Activated naive CD4-positive, alpha-beta T cell treated with anti-CD3 and anti-CD28 coated beads, Interleukin-2, amount 50 U/mL, for 16 hours (primary cell): Measurements from ENCODE around the gene PEAR1.
"Not testable (repeated sequence)": the region's sequence is repeated elsewhere in the genome, so short reads cannot be mapped to it uniquely, and the experiment has no call there.

ENCODE experiments used
- DNase-seq: peaks from one replicate; pipeline ENCODE4 v3.0.0-alpha.2; 2020

PEAR1 gene

DNA sequence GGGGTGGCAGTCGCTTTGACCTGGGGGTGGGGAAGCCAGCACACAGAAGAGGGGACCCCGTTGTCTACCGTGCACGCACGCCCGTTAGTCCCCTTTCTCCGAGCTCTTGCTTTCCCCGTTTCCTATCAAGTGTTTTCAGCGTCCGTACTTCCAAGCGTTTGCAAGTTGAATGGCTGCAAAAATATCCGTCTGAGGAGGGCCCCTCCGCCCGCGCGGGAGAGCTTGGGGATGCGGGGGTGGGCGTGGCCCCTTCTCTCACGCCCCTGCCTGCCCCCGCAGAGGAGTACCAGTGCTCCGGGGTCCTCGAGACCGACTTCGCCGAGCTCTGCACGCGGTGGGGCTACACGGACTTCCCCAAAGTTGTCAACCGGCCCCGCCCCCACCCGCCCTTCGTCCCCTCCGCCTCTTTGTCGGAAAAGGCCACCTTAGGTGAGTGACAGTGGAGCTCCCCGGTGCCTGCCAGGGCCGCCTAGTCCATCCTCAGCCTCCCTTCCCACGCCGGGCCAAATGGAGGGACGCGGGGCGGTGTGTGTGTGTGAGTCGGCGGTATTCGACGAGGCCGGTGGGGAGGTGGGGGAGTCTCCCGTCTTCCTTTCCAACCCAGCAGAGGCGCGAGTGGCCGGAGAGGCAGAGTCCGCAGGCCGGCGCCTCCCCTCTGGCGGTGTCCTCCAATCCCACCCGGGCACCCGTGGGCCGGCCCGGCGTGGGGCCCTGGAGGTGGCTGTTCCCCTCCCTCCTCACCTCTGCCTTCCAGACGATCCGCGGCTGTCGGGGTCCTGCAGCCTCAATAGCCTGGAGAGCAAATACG is 30.4 kb downstream of the PEAR1 start:
- no peak for DNase-seq

DNA sequence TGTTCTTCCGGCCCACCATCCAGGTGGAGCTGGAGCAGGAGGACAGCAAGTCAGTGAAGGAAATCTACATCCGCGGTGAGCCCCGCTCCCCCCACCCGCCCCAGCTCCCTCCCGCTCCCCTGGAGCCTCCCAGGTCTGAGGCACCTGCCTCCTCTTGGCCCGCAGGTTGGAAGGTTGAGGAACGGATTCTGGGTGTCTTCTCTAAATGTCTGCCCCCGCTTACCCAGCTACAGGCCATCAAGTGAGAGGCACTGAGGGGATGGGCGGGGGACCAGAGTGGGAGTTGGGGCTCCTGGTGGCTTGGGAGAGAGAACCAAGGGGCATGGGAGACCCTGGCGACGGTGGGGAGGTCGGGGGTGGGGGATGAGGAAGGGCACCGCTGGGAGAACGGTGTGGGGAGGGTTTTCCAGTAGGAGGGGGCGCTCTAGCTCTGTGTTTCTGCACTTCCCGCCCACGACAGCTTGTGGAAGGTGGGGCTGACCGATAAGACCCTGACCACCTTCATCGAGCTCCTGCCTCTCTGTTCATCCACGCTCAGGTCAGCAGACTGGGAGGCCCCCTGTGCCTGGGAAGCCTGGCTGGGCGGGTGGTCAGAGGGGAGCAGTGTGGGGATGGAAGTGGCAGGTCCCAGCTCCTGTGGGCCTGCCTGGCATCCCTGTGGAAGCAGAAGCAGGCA is 31.1 kb downstream of the PEAR1 start:
- no peak for DNase-seq

- DNase-seq: no peak
Measured at GRCh38 chr1:156925154-156926010, 31.9 kb downstream of the PEAR1 start.

GRCh38 chr1:156926175-156926574 is 32.7 kb downstream of the PEAR1 start:
- DNase-seq: no peak

DNA sequence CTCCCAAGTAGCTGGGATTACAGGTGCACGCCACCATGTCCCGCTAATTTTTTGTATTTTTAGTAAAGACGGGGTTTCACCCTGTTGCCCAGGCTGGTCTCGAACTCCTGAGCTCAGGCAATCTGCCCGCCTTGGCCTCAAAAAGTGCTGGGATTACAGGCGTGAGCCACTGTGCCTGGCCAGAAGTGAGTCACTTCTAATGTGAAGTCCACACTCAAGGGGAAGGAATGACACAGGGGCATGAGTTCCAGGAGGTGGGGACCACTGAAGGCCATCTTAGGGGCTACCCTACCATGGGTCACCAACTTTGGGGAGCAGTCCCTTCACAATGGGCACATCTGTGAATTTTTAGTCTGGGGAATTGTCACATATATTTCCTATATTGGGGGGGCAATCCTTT is 33.2 kb downstream of the PEAR1 start:
- DNase-seq: not testable (repeated sequence)

- peak; percentile 71 for DNase-seq
Measured at GRCh38 chr1:156927215-156928042, 33.9 kb downstream of the PEAR1 start.

DNA sequence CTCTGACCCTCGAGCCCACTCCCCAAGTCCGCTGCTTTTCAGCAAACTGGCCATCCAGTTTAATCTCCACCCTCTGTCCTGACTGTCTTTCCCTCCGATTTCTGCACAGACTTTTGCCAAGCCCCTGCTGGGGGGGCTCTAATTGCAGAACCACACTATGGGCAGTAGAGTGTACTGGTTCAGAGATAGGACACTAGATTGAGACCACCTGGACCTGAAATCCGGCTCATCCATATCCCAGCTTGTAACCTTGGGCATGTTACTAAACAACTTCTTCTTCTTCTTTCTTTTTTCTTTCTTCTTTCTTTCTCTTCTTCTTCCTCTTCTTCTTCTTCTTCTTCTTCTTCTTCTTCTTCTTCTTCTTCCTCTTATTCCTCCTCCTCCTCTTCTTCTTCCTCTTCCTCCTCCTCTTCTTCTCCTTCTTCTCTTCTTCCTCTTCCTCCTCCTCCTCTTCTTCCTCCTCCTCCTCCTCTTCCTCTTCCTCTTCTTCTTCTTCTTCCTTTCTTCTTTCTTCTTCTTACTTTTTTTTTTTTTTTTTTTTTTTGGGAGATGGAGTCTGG is 34.6 kb downstream of the PEAR1 start:
- DNase-seq: no peak

- DNase-seq: no peak
Measured at GRCh38 chr1:156929596-156930238, 36.2 kb downstream of the PEAR1 start.

DNA sequence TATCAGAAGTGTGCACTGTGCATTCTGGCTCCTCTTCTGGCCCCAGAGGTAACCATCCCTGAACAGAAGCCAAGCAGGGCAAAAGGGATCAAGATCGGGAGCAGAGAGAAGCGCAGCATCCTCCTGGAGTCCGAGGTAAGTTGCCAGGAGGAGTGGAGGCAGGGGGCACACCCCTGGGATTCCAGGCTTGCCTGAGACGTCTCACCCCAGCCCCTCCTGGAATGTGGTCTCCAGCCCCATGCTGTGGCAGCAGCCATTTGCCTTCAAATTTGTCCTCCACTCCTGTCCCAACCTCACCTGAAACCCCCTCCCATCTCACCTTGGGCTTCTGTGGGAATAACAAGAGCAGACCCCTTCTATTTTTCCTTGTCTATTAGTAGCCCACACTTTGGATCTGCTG is 37.0 kb downstream of the PEAR1 start:
- no peak for DNase-seq

- no peak for DNase-seq
Measured at GRCh38 chr1:156931211-156931952, 37.9 kb downstream of the PEAR1 start.

GRCh38 chr1:156931974-156932710 is 38.6 kb downstream of the PEAR1 start:
- no peak for DNase-seq

GRCh38 chr1:156933136-156933535 is 39.6 kb downstream of the PEAR1 start:
- no peak for DNase-seq

DNA sequence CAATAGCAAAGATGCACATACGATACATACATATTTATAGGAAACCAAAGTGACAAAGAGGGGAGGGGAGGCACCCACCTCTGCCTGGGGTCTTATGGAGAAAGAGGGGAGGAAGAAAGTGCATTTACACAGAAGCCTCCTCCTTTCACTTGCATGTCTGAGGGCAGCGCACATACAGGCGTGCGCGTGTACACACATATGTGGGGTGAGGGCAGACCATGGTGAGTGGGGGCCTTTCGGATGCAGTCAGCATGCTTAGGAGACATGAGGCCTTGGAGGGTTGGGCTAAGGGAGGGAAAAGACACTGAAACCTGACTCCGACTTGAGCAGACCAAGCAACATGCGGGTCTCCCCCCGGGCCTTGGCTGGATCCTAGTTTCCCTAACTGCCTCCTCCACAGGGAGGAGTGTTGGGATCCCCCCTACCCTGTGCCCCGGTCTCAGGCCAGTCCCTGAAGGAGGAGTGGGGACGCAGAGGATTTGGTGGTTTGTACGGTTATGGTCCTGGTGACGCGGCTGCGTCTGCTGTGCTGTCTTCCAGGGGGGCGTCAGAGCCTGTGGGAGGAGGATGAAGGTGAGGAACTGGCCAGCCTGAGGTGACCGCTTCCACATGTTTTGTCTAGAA is 42.1 kb downstream of the PEAR1 start:
- DNase-seq: no peak

GRCh38 chr1:156936191-156936590 is 42.7 kb downstream of the PEAR1 start:
- DNase-seq: no peak

- no peak for DNase-seq
Measured at GRCh38 chr1:156936721-156937220, 43.3 kb downstream of the PEAR1 start.

- no peak for DNase-seq
Measured at GRCh38 chr1:156937883-156938282, 44.4 kb downstream of the PEAR1 start.

DNA sequence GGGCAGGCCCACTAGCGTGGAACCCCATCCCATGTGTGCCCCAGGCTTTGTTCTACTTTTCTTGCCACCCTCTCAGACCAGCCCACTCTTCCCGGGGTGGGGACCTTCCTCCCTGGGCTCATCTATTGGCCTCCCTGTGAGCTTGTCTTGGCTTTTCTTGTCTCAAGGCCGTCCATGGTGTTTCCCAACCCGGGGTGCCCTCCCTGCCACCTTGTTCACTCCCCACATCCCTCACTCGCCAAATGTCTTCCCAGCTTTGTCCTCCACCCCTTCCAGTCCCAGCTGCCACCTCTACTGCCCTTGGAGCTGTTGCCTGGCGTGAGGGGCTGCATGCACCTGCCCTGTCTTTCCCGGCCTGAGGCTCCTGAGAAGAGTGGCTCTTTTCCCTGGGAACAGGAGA is 45.3 kb downstream of the PEAR1 start:
- DNase-seq: no peak

DNA sequence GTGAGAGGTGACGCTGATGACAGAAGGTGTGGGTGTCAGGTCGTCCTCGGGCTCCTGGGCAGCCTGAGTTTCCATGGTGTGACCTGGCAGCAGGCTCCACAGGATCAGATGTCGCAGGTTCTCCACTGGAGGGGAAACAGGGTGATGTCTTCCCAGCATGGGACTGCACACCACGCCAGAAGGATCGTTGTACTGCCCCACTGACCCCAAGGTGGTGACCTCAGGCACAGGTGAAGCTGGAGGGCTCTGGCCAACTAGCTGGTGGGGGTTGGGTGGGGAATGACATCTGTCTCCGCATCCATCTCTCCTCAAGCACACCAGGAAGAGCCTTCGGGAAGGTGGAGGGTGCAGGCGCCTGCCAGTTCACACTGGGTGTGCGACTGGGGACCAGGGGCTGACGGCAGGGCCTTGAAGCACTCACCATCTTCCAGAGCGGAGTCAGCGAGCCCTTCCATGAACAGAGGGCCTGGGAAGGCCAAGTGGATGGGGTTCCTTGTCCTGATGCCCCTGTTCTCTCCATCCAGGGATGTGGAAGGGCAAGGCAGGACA is 46.3 kb downstream of the PEAR1 start:
- no peak for DNase-seq

DNA sequence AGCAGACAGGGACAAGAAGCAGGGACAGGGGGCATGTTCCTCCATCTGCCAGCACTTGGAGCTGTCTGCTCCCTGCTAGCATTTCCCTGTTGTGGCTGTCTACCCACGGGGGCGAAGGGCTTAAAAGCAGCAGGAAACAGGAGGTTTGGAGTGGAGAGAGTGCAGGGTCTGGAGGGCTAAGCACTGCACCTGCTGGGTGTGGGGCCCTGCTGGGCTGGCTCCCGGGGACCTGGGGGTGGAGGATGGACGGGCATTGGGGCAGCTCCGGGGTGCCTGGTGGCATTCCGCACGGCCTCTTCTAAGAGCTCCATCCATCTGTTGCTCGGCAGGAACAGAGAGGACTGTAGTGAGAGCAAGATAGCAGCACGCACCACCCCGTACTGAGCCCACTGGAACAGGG is 48.2 kb downstream of the PEAR1 start:
- DNase-seq: no peak
